K562 (cell line): ENCODE results near the gene HACD1. TPM values are rescaled to one million over a fixed set of nuclear protein-coding genes. Genes with fewer than 3 reads are reported as not detected.

Source experiments
- BHLHE40 ChIP-seq: IDR thresholded peaks from 2 replicates; pipeline ENCODE4 v1.6.1; 2011; ENCODE audit warnings: low read length, improper control_type of control experiment
- CAMTA2 ChIP-seq: fragments of 250-450 bp; sonication (Bioruptor Pico); conservative IDR thresholded peaks from 2 replicates; pipeline ENCODE4 v1.5.1; 2022
- CBX3 ChIP-seq, 2 experiments: IDR thresholded peaks; 1 replicate in 1 of 2; 2 replicates in 1 of 2; pipeline ENCODE4 v1.6.1; 2012; ENCODE audit warnings: inconsistent platforms in 2 of 2, low read length in 2 of 2, borderline replicate concordance in 1 of 2, control low read depth in 1 of 2
- CHD2 ChIP-seq: IDR thresholded peaks from 2 replicates; pipeline ENCODE4 v1.6.1; 2011; ENCODE audit warnings: low read depth, low read length
- CXXC5 ChIP-seq: fragments of 250-450 bp; sonication (Bioruptor Pico); IDR thresholded peaks from 2 replicates; pipeline ENCODE4 v1.8.0; 2022; ENCODE audit warnings: inconsistent platforms, mild to moderate bottlenecking, moderate library complexity
- DDX20 ChIP-seq: fragments of 450-650 bp; IDR thresholded peaks from 2 replicates; pipeline ENCODE4 v1.6.1; 2016; ENCODE audit warnings: missing genetic modification characterization, low read depth, mild to moderate bottlenecking, missing compliant biosample characterization, moderate library complexity
- GATA2 ChIP-seq: sonication (generic); formaldehyde crosslinking; IDR thresholded peaks from 2 replicates; pipeline ENCODE4 v1.4.0; 2020; ENCODE audit warnings: mild to moderate bottlenecking, missing genetic modification reagents
- KLF16 ChIP-seq: IDR thresholded peaks from 2 replicates; pipeline ENCODE4 v1.6.1; 2016; ENCODE audit warnings: antibody characterized with exemption
- MXI1 ChIP-seq: IDR thresholded peaks from 2 replicates; pipeline ENCODE4 v1.6.1; 2011; ENCODE audit warnings: low read depth, mild to moderate bottlenecking, improper control_type of control experiment, low read length
- NFIC ChIP-seq: fragments of 450-650 bp; IDR thresholded peaks from 2 replicates; pipeline ENCODE4 v1.6.1; 2017; ENCODE audit warnings: mild to moderate bottlenecking, inconsistent platforms
- PRPF4 ChIP-seq: fragments of 200-400 bp; formaldehyde crosslinking; IDR thresholded peaks from one replicate; pipeline ENCODE4 v1.6.1; 2017; ENCODE audit warnings: low read length, low read depth, mild to moderate bottlenecking; ENCODE audit not compliant: insufficient read depth, poor library complexity, severe bottlenecking
- PYGO2 ChIP-seq: fragments of 450-650 bp; IDR thresholded peaks from 2 replicates; pipeline ENCODE4 v1.6.1; 2016; ENCODE audit warnings: mild to moderate bottlenecking, missing genetic modification characterization, moderate library complexity, missing compliant biosample characterization
- RERE ChIP-seq: sonication (generic); formaldehyde crosslinking; IDR thresholded peaks from 2 replicates; pipeline ENCODE4 v1.8.0; 2023; ENCODE audit warnings: missing genetic modification reagents, mild to moderate bottlenecking, borderline replicate concordance
- ZNF639 ChIP-seq, 2 experiments: fragments of 200-800 bp in 1 of 2; sonication (Bioruptor generic) in 1 of 2; sonication (generic) in 1 of 2; formaldehyde crosslinking in 1 of 2; IDR thresholded peaks in 1 of 2; conservative IDR thresholded peaks in 1 of 2; 2 replicates each; pipeline versions ENCODE4 v1.5.0 to v1.6.1; 2016 to 2020; ENCODE audit warnings: missing compliant biosample characterization in 1 of 2, missing genetic modification characterization in 1 of 2, missing genetic modification reagents in 1 of 2
- polyA plus RNA-seq, 8 experiments: library from polyadenylated mRNA; depleted of rRNA in 4 of 8; stranded (reverse) in 5 of 8; unstranded in 3 of 8; fragments of >200 nt; fragmentation: Nextera tagmentation in 2 of 8; fragmentation: Illumina TruSeq in 1 of 8; extraction: Ambion mirVana in 2 of 8; extraction: Trizol in 1 of 8; gene quantifications; 2 replicates each; pipeline versions ENCODE4 v1.2.1 to v1.2.3, GENCODE V29; 2011 to 2014; ENCODE audit warnings: inconsistent platforms in 1 of 8, missing spikeins in 1 of 8
- total RNA-seq, 7 experiments: library from RNA; depleted of rRNA in 6 of 7; stranded (reverse); fragments of >200 nt in 6 of 7; fragmentation: Illumina TruSeq in 2 of 7; extraction: Trizol in 2 of 7; gene quantifications; 2 replicates each; pipeline versions ENCODE4 v1.2.1 to v1.2.3, GENCODE V29; 2011 to 2021; ENCODE audit warnings: low replicate concordance in 1 of 7
- TF ChIP-seq, protein P1 (sequence below): fragments of 450-650 bp; IDR thresholded peaks from 2 replicates; pipeline ENCODE4 v1.6.1; 2016
- TF ChIP-seq, protein P2 (sequence below), 2 experiments: fragments of 450-650 bp in 1 of 2; sonication (generic) in 1 of 2; formaldehyde crosslinking in 1 of 2; IDR thresholded peaks in 1 of 2; conservative IDR thresholded peaks in 1 of 2; 2 replicates each; pipeline versions ENCODE4 v1.6.1 to v1.8.1; 2016 to 2023; ENCODE audit warnings: mild to moderate bottlenecking in 2 of 2, moderate library complexity in 2 of 2, inconsistent platforms in 1 of 2, missing genetic modification reagents in 1 of 2
- TF ChIP-seq, protein P3 (sequence below), 2 experiments: fragments of 250-450 bp in 1 of 2; fragments of 450-650 bp in 1 of 2; sonication (Bioruptor Pico) in 1 of 2; IDR thresholded peaks; 2 replicates each; pipeline versions ENCODE4 v1.6.1 to v1.8.0; 2016 to 2021; ENCODE audit warnings: mild to moderate bottlenecking in 2 of 2, moderate library complexity in 2 of 2, missing compliant biosample characterization in 1 of 2, missing genetic modification characterization in 1 of 2

The HACD1 gene
- total and polyA plus RNA-seq, 9 of the 15 experiments (the other 6 are each of a cell fraction or from before 2014, with no cell fraction given), result 0.99 to 4.5 (median 2.4) TPM

- TF ChIP-seq MXI1 (no peak), ZNF639 (CRISPR knock-in tag; conservative IDR thresholded peaks at IDR 0.05 in 1 of 2, IDR thresholded peaks at IDR 0.05 in 1 of 2) (peak in 1 of 2 experiments; percentile 67; a peak in 2 of 4 replicates), GATA2 (CRISPR knock-in tag) (no peak), KLF16 (no peak), DDX20 (tag) (peak; percentile 89), PYGO2 (tag) (no peak), CXXC5 (peak; percentile 59), PRPF4 (no peak), CAMTA2 (CRISPR knock-in tag) (no peak), RERE (CRISPR knock-in tag) (no peak), CHD2 (no peak), BHLHE40 (no peak), CBX3 (IDR thresholded peaks at IDR 0.05; ENCODE audit: borderline replicate concordance in 1 of 2, low read length in 2 of 2) (no peak), NFIC (no peak)
- TF ChIP-seq, protein P1, sequence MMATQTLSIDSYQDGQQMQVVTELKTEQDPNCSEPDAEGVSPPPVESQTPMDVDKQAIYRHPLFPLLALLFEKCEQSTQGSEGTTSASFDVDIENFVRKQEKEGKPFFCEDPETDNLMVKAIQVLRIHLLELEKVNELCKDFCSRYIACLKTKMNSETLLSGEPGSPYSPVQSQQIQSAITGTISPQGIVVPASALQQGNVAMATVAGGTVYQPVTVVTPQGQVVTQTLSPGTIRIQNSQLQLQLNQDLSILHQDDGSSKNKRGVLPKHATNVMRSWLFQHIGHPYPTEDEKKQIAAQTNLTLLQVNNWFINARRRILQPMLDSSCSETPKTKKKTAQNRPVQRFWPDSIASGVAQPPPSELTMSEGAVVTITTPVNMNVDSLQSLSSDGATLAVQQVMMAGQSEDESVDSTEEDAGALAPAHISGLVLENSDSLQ, result no peak
- TF ChIP-seq, protein P2, sequence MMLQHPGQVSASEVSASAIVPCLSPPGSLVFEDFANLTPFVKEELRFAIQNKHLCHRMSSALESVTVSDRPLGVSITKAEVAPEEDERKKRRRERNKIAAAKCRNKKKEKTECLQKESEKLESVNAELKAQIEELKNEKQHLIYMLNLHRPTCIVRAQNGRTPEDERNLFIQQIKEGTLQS (IDR thresholded peaks at IDR 0.05), result no peak
- TF ChIP-seq, protein P2 (CRISPR knock-in tag; conservative IDR thresholded peaks at IDR 0.05), result no peak
- TF ChIP-seq, protein P3, sequence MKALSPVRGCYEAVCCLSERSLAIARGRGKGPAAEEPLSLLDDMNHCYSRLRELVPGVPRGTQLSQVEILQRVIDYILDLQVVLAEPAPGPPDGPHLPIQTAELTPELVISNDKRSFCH (CRISPR knock-in tag; IDR thresholded peaks at IDR 0.05), result peak; percentile 66; the same call in 1 of the 2 replicates
- TF ChIP-seq, protein P3 (tag; IDR thresholded peaks at IDR 0.05), result peak; percentile 50; the same call in 1 of the 2 replicates
Observed at GRCh38 chr10:17563452-17563851, 53.7 kb downstream of the HACD1 start (continued).
